NCI-H510A treated with DMSO at 0.1 percent for 48 hours (cell line): ENCODE data around the gene RAD51B.

Experiments
- DNase-seq: peaks from one replicate; lab custom pipeline; 2025; lab: John Stamatoyannopoulos, UW

The RAD51B gene

DNA sequence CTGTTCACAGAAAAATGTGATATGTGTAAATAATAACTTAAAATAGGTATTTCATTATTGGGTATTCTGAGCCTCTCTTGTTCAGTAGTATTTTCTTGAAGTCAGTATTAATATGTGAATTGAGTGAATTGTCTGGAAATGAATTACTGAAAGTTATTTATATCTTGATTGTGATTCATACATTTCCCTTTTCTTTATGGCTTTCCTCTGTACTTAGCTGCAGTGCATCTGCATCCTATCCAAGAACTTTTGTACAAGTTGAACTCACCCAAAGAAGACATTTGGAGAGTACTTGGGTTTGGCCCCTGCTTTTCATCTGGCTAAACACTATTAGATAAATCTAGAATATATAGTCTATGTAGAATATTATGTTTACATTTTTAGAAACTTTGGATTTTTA, 326.0 kb downstream of the RAD51B start:
- DNase-seq, result no peak

DNA sequence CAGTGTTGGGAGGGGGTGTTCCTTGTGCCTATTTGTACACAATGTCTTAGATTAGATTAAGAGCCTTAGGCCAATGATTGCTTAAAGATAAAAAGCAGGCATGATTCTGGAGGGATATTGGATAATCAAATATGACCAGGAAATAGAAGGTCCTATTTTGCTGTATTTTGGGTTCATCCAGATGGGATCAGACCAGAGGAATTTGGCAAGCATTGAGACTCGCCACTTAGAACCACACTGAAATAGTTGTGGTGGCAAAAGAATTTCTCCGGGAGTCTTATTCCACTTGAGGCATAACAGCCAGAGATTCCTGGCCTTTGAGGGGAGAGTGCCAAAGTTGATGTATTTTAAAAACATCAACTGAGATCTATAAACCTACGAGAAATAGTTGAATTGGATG, 327.2 kb downstream of the RAD51B start:
- DNase-seq, result no peak

DNA sequence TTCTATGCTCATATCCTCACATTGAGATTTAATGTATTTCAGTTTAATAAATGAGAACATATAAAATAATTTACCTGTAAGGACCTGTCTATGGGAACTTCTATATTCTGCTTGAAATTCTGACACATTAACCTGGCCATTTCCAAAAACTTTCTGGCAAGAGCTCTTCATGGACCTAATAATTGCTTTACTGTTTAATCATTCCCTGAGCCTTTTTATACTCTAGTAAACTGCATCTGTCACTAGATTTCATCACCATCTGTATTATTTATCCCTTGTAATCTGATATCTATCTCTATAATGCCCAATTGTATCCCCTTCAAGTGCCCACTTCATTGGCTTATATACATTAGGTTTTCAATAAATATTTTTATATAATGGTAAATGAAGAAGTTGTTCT, 327.7 kb downstream of the RAD51B start:
- no peak for DNase-seq

DNA sequence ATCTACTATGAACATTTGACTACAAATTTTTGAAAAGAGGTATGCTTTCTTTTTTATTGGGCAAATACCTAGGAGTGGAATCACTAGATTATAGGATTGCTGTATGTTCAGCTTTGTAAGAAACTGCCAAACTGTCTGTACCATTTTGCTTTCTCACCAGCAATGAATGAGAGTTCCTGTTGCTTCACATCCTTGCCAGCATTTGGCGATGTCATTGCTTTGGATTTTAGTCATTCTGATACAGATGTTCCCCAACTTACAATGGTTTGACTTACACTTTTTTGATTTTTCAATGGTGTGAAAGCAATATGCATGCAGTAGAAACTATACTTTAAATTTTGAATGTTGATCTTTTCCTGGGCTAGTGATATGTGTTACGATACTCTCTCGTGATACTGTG, 328.7 kb downstream of the RAD51B start:
- DNase-seq, result no peak

DNA sequence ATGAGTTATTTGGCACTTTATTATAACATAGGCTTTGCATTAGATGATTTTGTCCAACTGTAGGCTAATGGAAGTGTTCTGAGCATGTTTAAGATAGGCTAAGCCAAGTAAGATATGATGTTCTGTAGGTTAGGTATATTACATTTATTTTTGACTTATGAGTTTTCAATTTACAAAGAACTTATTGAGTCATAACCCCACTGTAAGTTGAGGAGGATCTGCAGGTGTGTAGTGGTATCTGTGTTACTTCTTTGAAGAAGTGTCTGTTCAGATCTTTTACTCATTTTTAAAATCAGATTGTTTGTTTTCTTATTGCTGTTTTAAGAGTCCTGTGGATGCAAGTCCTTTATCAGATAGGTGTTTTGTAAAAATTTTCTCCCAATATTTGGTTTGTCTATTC, 329.2 kb downstream of the RAD51B start:
- no peak for DNase-seq

DNA sequence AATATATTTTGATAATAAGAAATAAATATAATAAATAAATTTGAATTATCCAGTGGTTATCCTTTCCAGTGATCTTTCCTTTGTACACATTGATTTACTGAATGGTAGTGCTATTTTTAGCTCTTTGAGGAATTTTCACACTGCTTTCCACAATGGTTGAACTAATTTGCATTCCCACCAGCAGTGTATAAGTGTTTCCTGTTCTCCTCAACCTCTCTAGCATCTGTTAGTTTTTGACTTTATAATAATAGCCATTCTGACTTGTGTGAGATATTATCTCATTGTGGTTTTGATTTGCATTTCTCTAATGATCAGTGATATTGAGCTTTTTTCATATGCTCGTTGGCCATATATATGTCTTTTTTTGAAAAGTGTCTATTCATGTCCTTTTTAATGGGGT, 333.7 kb downstream of the RAD51B start:
- DNase-seq, result no peak

DNA sequence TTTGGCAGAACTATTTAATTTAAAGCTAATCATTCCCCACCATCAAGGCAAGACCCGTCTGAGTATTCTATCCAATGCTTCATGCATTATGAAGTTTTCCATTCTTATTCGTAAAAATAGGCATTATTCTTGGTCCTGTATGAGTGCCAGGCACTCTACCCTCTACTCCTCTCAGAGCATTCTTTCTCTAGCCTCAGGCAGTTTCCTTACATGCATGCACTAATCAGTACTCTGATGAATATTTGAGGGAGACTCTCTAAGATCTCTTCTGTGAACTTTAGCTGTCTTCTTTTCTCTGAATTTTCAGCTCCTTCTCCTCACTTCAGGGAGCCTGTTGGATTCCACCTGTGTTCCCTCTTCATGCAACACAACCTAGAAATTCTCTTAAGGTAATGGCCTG, 334.7 kb downstream of the RAD51B start:
- no peak for DNase-seq

DNA sequence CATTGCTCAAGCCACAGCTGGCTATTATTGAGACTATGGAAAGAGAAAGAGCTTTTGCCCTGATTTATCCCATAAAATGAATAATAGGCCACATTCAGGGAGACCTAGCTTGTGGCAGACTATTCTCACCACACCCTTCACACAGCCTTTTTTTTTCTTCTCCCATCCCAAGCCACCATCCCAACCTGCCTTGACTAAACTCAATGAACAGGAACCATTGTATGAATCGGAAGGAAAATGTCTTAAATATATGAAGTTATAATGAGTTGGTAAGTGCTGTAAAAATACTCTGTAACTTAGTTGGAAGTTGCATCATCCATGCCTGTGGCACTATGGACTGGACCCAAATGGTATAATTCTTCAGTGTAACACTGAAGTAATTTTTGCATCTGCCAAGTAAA, 338.4 kb downstream of the RAD51B start:
- DNase-seq, result no peak

DNA sequence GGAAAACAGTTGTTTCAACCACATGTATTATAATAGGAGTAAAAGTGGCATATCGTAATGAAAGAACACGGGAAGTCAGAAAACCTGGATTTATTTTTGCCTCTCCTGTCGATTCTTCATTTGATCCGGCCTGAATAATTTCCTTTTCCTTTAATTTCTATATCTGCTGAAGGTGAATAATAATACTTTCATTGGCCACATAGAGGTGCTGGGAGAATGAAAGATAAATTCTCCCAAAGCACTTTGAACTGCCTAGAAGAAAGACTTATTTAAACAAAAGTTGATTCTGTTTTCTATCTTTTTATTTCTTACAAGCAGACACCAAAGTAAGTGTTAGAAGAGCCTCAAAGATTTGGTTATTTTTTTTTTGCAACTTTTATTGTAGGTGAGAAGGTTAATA, 339.1 kb downstream of the RAD51B start:
- no peak for DNase-seq

DNA sequence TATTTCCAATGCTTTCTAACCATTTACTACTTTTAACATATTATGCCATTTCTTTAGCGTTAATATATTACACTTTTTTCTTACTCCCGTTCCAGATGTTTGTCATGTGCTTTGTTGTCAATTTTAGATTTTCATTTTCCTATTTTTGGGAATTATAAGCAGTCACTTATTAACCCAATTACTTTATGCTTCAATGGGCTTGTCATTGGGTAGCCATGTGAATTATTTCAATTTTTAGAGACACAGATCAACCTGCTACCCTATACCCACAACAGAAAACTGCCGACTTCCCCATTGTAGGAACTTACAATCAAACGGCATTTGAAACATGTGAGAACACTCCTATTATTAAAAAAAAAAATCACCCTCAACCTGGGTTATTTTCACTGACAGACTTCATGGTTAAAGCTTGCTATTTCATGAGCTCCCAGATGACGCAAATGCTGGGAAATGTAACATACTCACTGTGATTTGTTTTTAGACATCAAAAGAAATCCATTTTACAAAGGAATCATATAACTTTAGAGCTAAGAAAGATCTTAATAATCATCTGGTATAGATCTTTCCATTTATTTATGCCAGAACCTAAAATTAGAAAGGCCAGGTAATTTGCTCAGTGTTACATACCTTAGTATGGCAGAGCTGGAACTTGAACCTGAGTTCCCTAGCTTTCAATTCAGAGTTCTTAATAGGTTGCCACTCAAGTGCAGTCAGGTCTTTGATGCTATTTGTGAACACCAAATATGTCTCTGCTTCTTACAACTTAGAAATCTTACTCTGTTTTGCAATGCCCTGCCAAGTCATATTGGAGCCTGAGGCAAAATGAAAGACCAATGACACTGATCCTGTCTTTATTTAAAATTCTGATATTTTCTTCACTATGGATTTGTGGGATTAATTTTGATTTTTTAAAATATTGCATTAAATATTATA, 340.4 kb downstream of the RAD51B start:
- DNase-seq, result no peak

DNA sequence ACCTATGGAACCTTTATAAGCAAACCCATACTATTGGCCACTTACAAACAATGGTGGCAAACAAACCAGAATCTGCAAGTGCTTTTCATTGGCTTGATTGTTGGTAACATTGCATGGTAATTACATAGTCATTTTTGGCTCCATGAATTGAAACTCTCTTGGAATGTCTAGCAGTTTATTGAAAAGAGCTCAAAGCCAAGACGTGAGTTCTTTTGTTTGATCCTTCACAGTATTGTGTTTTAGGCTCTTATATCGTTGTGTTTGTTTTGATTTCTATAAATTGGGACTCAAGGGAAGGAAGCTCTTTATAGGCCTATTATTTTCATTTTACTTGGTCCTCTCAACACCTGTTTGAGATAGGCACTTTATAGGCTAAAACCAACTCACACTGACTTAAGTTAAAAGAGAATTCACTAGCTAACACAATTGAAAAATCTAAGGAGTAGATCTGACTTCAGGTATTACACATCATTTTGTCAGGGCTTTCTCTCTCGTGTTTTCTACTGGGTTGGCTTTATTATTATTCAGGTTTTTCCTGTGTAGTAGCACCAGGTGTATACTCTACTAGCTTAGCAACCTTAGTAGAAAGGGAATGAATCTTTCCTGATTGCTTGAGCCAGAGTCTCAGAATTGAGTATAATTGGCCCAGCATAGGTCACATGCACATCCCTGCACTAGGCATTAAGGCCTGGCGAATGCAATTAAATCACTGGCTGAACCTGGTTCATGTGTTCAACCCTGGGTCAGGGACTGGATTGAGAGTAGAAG, 341.4 kb downstream of the RAD51B start:
- no peak for DNase-seq

DNA sequence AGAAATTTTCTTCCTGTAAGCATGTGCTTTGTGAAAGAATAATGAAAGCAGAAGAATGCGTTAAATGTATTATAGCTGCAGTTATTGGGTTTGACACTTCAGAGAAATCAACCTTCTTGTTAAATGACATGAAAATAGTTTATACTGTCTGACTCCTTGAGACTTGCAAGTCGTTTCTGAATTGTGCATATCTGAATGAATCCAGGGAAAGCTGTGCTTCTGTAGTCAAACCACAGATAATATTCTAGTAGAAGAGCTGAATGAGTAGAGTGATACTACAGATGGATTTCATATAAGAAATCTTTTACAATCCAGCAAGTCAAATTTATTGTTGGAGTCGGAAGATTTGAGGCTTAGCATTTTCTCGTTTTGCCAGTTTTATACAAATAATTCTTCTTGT, 343.3 kb downstream of the RAD51B start:
- no peak for DNase-seq

DNA sequence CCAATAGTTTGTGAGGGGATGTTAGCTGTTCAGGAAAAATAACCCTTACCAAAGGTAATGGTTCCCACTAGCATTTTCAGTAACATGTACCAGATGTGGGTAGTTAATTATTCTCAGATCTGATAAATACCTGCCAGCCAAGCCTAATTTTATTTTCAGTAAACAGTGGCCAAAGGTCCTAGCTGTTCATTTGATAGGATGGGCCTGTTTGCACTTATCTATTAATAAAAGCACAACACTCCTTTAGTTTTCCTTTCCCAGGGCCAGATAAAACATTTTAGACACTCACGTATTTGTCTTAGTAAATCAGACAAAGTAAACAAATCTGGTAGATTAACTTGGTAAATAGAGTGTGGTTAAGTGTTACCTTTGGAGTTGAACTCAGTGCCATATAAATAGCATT, 345.1 kb downstream of the RAD51B start:
- DNase-seq, result no peak

DNA sequence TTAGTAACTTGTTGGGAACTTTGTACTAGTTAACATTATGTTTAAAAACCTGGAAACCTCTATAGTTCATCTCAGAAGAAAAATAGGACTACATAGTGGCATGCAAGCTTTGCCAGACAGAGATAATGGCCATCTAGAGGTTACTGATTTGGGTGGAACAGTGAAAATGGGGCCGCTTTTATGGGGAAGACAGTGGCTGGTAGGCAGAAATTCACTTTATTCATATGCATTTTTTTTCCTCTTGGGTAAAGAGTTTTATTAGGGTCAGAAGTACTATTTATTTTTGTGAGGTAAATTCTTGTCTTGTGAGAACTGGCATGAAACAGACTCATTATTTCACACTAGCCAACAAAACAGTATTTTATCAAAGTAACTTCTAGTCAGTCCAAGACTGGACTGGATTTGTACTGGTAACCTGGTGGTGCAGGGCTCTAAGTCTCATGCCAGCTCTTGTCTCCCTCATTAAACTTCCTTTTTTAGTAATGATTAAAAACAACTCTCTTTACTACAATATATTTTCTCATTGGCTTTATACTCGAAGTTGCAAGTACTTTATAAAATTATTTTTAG, 345.8 kb downstream of the RAD51B start:
- no peak for DNase-seq

DNA sequence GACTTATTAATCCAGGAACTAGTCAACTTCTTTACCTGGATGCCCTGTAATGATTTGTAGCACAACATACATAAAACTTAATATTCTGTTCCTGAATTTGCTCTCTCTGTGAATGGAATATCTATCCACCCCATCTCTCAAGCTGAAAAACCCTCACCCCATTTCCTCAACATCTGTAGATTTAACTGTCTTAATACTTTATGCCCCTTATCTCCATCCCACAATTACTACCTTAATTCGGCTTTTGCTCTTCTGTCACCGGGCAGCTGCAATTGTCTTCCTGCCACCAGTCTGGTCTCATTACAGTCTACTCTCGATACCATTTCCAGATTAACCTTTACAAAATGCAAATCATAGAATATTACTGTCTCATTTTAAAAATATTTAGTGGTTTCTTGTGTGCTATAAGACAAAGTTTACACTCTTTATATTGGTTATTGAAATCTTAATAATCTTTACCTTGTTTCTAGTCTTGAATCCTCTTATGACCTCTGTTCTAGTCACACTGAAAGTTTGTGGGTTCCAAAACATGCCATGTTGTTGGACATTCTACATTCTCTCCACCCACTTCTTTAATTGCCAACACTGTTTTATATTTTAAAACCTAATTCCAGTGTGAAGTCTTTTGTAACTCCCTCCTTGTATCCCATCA, 347.3 kb downstream of the RAD51B start:
- no peak for DNase-seq

DNA sequence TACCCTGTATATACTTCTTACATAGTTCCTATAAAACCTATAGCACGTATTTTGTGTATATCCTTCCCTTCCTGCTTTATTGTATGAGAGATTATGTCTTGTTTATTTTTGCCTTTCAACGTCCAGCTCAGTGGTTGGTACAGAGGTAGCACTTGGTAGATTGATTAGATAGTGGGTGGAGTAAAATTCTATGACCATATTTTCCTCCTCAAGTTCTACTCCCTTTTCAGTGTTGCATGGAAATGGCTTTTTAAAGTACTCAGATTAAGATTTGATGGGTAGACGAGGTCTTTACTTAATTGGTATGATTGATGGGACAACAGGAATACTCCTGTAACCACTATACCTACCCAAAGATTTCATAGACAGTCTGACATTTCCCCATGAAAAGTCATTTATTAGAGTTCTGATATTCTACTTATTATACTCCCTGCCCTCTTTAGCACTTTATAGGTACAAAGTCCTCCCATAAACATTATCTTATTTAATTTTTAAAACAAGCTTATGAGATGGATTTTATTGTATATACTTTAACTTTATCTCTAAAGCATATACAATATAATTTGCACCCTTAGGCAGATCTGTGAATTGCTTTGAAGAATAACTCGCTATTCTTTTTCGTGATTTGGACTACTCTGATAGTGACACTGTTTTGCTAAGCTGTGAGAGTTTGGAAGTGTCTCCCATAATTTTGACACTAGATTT, 348.0 kb downstream of the RAD51B start:
- DNase-seq, result no peak

DNA sequence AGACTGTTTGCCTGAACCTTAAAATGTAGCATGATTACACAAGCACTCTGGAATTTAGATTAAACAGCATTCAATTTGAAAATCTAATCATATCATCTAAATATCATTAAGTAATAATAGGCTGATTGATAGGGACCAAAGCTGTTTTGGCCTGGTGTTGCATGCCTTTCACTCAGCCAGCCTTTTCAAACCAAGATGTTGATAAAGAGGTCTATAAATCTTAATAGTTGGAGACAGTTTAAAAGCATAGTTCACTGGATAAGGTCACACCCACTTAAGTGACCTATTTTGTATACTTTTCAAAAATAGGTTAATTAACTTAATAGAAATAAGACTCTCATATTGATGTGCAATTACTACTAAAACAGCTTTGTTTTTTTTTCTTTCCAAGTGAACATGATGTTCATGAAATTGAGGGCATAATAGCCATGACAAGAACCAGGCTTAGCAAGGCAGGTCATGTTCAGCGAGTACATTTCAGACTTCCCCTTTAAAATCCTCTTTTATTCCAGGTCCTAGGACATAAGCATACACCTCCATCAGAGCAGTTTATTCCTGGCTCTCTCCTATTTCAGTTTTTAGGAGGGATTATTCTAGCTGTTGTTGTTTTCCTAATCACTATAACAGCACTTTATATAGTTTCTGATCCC, 349.0 kb downstream of the RAD51B start:
- DNase-seq, result no peak

DNA sequence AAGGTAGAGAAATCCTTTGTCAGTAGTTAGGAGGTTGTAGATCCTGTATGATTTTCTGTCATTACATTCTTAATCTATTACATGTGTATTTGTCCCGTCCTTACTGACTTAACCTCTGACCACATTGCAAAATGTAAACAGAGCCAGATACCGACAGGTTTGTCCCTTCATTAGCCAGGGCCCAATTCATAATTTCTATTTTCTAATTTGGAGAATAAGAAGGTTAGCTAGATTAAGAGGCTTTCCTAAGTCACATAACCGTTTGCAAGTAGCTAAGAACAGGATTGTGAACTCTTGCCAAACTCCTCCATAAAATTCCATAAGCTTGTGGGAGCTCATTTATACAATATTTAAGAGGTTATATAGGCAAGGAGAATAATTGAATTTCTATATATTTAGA, 352.6 kb downstream of the RAD51B start:
- no peak for DNase-seq

DNA sequence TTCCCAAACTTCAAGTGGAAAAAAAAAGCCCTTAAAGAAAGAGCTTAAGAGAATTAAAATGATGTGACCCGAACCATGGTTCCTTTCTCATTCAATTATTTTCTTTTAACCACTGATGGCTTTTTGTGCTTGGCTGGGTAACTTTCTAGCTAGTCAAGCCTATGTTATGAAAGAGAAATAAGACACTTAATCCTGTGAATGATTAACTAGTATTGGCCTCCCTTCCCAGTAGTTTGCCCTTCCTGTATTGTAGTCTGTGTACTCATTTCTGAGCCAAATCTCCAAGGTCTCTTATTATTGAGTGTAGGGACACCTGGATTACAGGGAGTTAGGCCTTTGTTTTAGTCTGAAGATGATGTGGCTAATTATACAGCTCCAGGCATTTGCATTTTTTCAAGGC, 353.0 kb downstream of the RAD51B start:
- no peak for DNase-seq

DNA sequence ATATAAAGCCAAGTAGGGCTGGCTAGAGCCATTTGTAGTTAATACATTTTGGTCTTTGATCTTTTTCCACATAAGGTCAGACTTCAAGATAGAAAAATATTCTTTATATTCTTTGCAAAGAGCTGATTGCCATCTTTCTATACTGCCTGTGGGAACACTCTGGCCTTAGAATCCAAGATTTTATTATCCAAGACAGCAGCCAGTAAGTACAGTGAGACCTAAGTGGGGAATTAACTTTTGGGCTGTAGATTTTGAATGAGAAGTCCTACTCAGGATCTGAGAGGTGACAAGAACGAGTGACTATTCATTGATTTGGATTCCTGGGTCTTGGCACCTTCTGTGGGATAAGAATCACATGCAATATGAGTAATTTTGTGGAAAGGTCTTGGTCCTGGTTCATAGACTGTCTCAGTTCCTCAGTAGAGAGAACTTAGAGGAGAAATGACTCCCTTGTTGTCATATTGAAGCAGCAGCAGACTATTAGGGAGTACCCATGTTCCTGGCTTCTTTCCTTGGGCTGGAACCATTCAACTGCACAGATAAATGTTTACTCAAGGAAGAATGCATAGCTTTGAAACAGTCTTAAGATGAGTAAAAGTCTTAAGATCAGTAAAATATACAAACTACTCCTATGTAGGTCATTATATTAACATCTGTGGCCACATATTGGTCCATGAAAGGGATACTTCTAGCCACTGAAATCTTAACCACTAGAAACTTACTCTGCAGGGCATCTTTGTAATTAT, 353.8 kb downstream of the RAD51B start:
- DNase-seq, result no peak

DNA sequence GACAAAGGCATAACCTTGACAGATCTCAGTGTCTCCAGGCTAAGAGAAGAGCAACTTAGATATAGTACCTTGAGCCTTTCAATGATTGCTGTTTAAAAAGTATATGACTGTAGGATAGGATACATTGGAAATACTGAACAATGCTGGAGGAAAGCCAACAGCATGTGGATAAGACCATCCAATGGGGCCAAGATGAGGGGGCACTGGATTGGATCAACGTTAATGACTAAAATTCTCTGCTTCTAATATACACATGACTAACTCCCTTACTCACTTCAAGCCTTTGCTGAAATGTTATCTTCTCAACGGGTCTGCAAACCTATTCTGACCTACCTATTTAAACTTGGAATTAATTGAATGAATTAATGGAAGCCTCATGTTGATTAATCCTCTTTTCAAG, 354.9 kb downstream of the RAD51B start:
- no peak for DNase-seq
